GM21576 (cell line): ENCODE measurements around the gene RBM12.

Experiments
- ATAC-seq: cut with Tn5 transposase; IDR thresholded peaks from one replicate; pipeline ENCODE4 v1.9.1; 2021; ENCODE audit warnings: mild to moderate bottlenecking, moderate library complexity; ENCODE audit not compliant: unreplicated experiment

The RBM12 gene

DNA sequence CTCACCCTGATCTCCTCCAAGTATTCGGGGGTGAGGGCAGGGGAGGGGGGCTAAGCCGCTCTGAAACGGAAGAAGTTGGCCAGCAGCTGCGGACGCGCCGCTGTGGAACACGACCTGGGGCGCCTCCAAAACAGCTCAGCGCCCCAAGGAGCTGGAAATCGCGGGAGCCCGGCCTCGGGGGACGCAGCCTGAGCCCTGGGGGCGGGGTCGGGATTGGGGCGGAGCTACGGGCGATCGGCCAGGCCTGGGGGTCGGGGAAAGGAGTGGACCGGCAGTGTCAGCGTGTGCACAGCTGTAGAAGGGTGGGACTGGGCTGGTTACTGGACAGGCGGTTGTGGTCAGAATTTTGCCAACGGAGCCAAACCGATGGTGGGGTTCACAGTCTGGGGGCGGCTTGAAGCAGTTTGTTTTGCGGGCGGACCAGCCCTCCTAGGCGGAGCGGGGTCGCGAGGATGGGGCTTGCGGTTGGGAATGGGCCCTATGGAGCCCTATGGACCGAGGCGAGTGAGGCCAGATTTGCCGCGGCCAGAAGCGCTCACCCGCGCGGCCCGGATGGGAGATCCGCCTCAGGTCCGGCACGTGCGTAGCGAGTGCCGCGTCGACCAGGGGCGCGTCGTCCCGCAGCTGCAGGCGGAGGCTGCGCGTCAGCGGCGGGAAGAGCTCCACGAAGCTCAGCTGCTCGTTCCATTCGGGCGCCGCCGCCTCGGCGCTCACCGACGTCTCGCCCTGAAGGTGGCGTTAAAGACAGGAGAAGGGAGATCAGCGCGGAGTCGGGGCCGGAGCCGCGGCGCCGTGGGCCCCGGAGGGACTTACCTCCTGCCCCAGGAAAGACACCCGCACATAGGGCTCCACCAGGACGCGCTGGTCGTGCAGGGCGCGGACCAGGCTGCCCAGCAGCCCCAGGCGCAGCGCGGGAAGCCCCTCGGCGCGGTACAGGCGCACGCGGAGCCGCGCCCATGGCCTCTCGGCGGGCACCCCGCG, 63.4 kb downstream of the RBM12 start:
- ATAC-seq: no peak

DNA sequence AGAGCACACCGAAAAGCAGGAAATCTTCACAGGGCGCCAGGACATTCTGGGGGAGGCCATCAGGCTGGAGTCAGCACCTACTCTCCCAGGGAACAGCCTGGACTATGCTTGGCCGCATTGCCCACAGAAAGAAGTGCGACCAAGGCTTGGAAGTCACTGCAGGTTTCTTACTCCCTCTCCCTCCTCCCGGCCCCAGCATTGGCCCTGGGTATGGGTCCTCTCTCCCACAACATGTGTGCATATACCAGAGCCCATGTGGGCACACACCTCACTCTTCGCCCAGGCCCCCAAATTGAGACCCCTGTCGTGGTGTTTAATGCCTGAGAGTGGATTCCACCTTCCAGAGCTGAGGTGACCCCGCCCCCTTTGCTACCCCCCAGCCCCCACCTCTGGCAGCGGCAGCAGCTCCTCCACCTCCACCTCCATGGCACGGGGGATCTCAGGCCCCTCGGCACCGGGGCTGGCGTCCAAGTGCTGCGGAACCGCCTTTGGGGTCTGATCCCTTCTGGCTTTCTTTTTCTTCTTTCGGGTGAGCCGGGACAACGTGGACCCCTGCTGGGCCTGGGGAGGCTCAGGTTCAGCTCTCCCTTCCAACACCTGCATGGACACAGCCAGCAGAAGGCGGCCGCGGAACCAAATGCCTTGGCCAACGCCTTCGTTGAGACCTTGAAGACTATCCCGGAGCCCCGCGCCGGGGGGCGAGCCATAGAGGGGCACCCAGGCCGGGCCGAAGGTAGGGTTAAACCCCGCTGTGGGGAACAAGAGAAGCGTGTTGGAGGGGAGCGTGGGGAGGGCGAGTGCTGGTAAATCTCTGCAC, 64.3 kb downstream of the RBM12 start:
- no peak for ATAC-seq

DNA sequence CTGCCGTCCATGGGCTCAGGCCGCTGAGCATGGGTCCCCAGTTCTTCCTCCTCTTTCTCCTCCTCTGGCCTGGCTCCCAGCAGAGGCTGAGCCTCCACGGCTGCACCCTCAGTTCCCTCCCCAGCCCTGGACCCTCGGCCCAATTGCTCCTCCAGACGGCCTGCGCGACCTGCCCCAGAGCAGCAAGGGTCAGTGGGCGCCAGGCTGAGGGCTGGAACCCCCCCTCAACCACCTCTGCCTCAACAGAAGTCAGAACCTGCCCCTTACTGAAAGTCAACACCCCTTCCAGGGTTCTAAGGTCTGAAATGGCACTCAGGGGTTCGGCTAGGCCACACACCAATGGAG, 65.0 kb downstream of the RBM12 start:
- no peak for ATAC-seq
